H1 (cell line): ENCODE measurements around the gene BSG. TPM values are rescaled to one million over a fixed set of nuclear protein-coding genes. Genes with fewer than 3 reads are reported as not detected.

ENCODE experiments used
- CTCF ChIA-PET: fragments of 300-600 bp; sonication (Branson Sonifier 250); formaldehyde crosslinking; loops from one replicate; lab custom pipeline; 2021; ENCODE audit not compliant: partially characterized antibody; lab: Charles Lee
- POLR2A ChIA-PET: fragments of 300-600 bp; sonication (Branson Sonifier 250); formaldehyde crosslinking; loops from one replicate; lab custom pipeline; 2021; ENCODE audit warnings: inconsistent platforms; ENCODE audit not compliant: partially characterized antibody; lab: Charles Lee
- DNase-seq, 2 experiments: peaks; one replicate each; pipeline versions ENCODE4 v3.0.0 to v3.0.0-alpha.2; 2010 to 2022; ENCODE audit warnings: low spot score in 2 of 2, low read depth in 1 of 2, mixed read lengths in 1 of 2
- FAIRE-seq: peaks from 2 replicates; lab custom pipeline; 2011; peaks lifted over from hg19 to GRCh38; lab: Jason Lieb, UNC
- H2AFZ ChIP-seq: 2 replicates; pipeline ENCODE4 v1.8.1; 2012; ENCODE audit warnings: low read length, inconsistent platforms
- H2AK5ac ChIP-seq: 2 replicates; pipeline ENCODE4 v1.6.1; 2013; ENCODE audit warnings: low read depth, low read length
- H2BK120ac ChIP-seq: replicated peaks from 2 replicates; pipeline ENCODE3; 2013; ENCODE audit warnings: low read depth, low read length, inconsistent platforms
- H2BK12ac ChIP-seq: 2 replicates; pipeline ENCODE4 v1.6.1; 2013; ENCODE audit warnings: low read depth, low read length
- H2BK15ac ChIP-seq: 2 replicates; pipeline ENCODE4 v1.6.1; 2013; ENCODE audit warnings: low read length
- H2BK20ac ChIP-seq: 2 replicates; pipeline ENCODE4 v1.6.1; 2013; ENCODE audit warnings: low read length
- H2BK5ac ChIP-seq: 2 replicates; pipeline ENCODE4 v1.6.1; 2013; ENCODE audit warnings: low read depth, low read length
- H3K14ac ChIP-seq: 2 replicates; pipeline ENCODE4 v1.6.1; 2013; ENCODE audit warnings: inconsistent platforms; ENCODE audit not compliant: insufficient read length
- H3K18ac ChIP-seq: 2 replicates; pipeline ENCODE4 v1.6.1; 2013; ENCODE audit warnings: low read length; ENCODE audit errors: extremely low read depth
- H3K23ac ChIP-seq: 2 replicates; pipeline ENCODE4 v1.6.1; 2013; ENCODE audit warnings: inconsistent platforms; ENCODE audit not compliant: insufficient read length
- H3K23me2 ChIP-seq: 2 replicates; pipeline ENCODE4 v1.6.1; 2013; ENCODE audit warnings: low read depth, low read length
- H3K27ac ChIP-seq: 2 replicates; pipeline ENCODE4 v1.6.1; 2011; ENCODE audit warnings: low read depth, low read length, inconsistent platforms
- H3K27me3 ChIP-seq, 4 experiments: replicated peaks in 1 of 4; 1 replicate in 1 of 4; 2 replicates in 3 of 4; pipeline versions ENCODE4 v1.6.1 to v1.8.1; 2011 to 2013; ENCODE audit warnings: low read length in 3 of 4, mild to moderate bottlenecking in 3 of 4, inconsistent platforms in 2 of 4, mixed read lengths in 2 of 4, moderate library complexity in 1 of 4; ENCODE audit not compliant: control insufficient read depth in 3 of 4, insufficient read depth in 3 of 4; ENCODE audit errors: extremely low read depth in 1 of 4
- H3K36me3 ChIP-seq, 4 experiments: 2 replicates each; pipeline versions ENCODE4 v1.6.1 to v1.8.1; 2011 to 2013; ENCODE audit warnings: mild to moderate bottlenecking in 4 of 4, low read length in 3 of 4, moderate library complexity in 2 of 4, control low read depth in 1 of 4, inconsistent platforms in 1 of 4; ENCODE audit not compliant: insufficient read depth in 4 of 4, control insufficient read depth in 2 of 4
- H3K4ac ChIP-seq: replicated peaks from 2 replicates; pipeline ENCODE3; 2013; ENCODE audit warnings: low read length, low read depth, mixed read lengths, inconsistent platforms; ENCODE audit not compliant: insufficient read length
- H3K4me1 ChIP-seq, 4 experiments: replicated peaks in 1 of 4; 1 replicate in 1 of 4; 2 replicates in 3 of 4; pipeline versions ENCODE4 v1.6.1 to v1.8.1; 2011 to 2013; ENCODE audit warnings: low read length in 3 of 4, inconsistent platforms in 2 of 4, mixed read lengths in 1 of 4; ENCODE audit not compliant: insufficient read depth in 4 of 4, control insufficient read depth in 3 of 4
- H3K4me2 ChIP-seq, 2 experiments: 2 replicates each; pipeline versions ENCODE4 v1.6.1 to v1.8.1; 2011 to 2013; ENCODE audit warnings: low read depth in 2 of 2, low read length in 2 of 2, control low read depth in 1 of 2, inconsistent platforms in 1 of 2, mild to moderate bottlenecking in 1 of 2; ENCODE audit not compliant: insufficient read depth in 1 of 2
- H3K4me3 ChIP-seq, 4 experiments: fragments of 200-600, 300-600 bp in 1 of 4; sonication (generic), shearing (Covaris generic), sonication (Bioruptor Twin) in 1 of 4; 2 replicates each; pipeline versions ENCODE4 v1.5.1 to v1.8.1; 2011 to 2016; ENCODE audit warnings: low read length in 4 of 4, low read depth in 3 of 4, control low read depth in 2 of 4, inconsistent platforms in 2 of 4, mild to moderate bottlenecking in 2 of 4, mixed read lengths in 1 of 4, moderate library complexity in 1 of 4; ENCODE audit not compliant: insufficient read depth in 2 of 4; ENCODE audit errors: extremely low read depth in 1 of 4
- H3K56ac ChIP-seq: replicated peaks from 2 replicates; pipeline ENCODE3; 2013; ENCODE audit warnings: low read depth, mild to moderate bottlenecking, mixed read lengths, low read length, inconsistent platforms; ENCODE audit not compliant: insufficient read length
- H3K79me1 ChIP-seq: 2 replicates; pipeline ENCODE4 v1.6.1; 2013; ENCODE audit warnings: low read depth, low read length, control low read depth
- H3K79me2 ChIP-seq, 2 experiments: 2 replicates each; pipeline versions ENCODE4 v1.6.1 to v1.8.1; 2012 to 2013; ENCODE audit warnings: low read length in 2 of 2, mild to moderate bottlenecking in 2 of 2, inconsistent platforms in 1 of 2; ENCODE audit not compliant: insufficient read depth in 2 of 2, control insufficient read depth in 1 of 2
- H3K9ac ChIP-seq, 4 experiments: replicated peaks in 1 of 4; 1 replicate in 1 of 4; 2 replicates in 3 of 4; pipeline versions ENCODE4 v1.6.1 to v1.8.1; 2011 to 2013; ENCODE audit warnings: low read depth in 3 of 4, low read length in 3 of 4, control low read depth in 2 of 4, mild to moderate bottlenecking in 2 of 4, moderate library complexity in 2 of 4, inconsistent platforms in 1 of 4; ENCODE audit errors: extremely low read depth in 1 of 4
- H3K9me3 ChIP-seq, 2 experiments: 2 replicates each; pipeline versions ENCODE4 v1.6.1 to v1.8.1; 2012 to 2013; ENCODE audit warnings: mild to moderate bottlenecking in 2 of 2, moderate library complexity in 2 of 2, control low read depth in 1 of 2, inconsistent platforms in 1 of 2, low read depth in 1 of 2, low read length in 1 of 2, mixed read lengths in 1 of 2; ENCODE audit not compliant: insufficient read depth in 2 of 2
- H4K20me1 ChIP-seq, 2 experiments: replicated peaks in 1 of 2; 2 replicates each; pipeline versions ENCODE3 to v1.8.1; 2011 to 2013; ENCODE audit warnings: inconsistent platforms in 2 of 2, low read length in 2 of 2, mild to moderate bottlenecking in 1 of 2; ENCODE audit not compliant: insufficient read depth in 2 of 2, control insufficient read depth in 1 of 2
- H4K5ac ChIP-seq: 2 replicates; pipeline ENCODE4 v1.6.1; 2013; ENCODE audit warnings: low read length, low read depth, mixed read lengths, inconsistent platforms; ENCODE audit not compliant: insufficient read length
- H4K8ac ChIP-seq: 2 replicates; pipeline ENCODE4 v1.8.0; 2013; ENCODE audit warnings: mild to moderate bottlenecking, moderate library complexity, low read length, inconsistent platforms; ENCODE audit not compliant: insufficient read depth; ENCODE audit errors: extremely low read depth
- H4K91ac ChIP-seq: replicated peaks from 2 replicates; pipeline ENCODE3; 2013; ENCODE audit warnings: low read length, mixed read lengths, inconsistent platforms; ENCODE audit not compliant: insufficient read length
- HDAC2 ChIP-seq, 2 experiments: fragments of 300-600 bp in 1 of 2; sonication (generic) in 1 of 2; IDR thresholded peaks; 2 replicates each; pipeline ENCODE4 v1.6.1; 2011 to 2012; ENCODE audit warnings: low read depth in 2 of 2, low read length in 2 of 2, mild to moderate bottlenecking in 2 of 2, moderate library complexity in 2 of 2, borderline replicate concordance in 1 of 2, inconsistent platforms in 1 of 2
- KDM5A ChIP-seq: fragments of 200-600 bp; IDR thresholded peaks from 2 replicates; pipeline ENCODE4 v1.7.1; 2012; ENCODE audit warnings: mild to moderate bottlenecking, low read length, inconsistent platforms, mixed read lengths
- POLR2A ChIP-seq, 2 experiments: IDR thresholded peaks; 1 replicate in 1 of 2; 2 replicates in 1 of 2; pipeline ENCODE4 v1.6.1; 2011; ENCODE audit warnings: low read depth in 2 of 2, low read length in 2 of 2, mild to moderate bottlenecking in 2 of 2; ENCODE audit errors: control extremely low read depth in 1 of 2
- SAP30 ChIP-seq: fragments of 300-600 bp; sonication (generic); IDR thresholded peaks from 2 replicates; pipeline ENCODE4 v1.7.1; 2012; ENCODE audit warnings: low read length, moderate library complexity, mild to moderate bottlenecking, inconsistent platforms; ENCODE audit not compliant: insufficient read depth, insufficient replicate concordance
- WGBS, 2 experiments: shearing (Covaris generic) in 1 of 2; methylation state at CpG; one replicate each; pipeline versions ENCODE4 v1.1.6 to v1.1.7; 2013 to 2015; ENCODE audit warnings: low lambda C conversion rate in 2 of 2, mixed read lengths in 2 of 2, inconsistent platforms in 1 of 2, low coverage in 1 of 2, missing lambda C conversion rate in 1 of 2; ENCODE audit not compliant: insufficient replicate concordance in 2 of 2, insufficient coverage in 1 of 2, insufficient read length in 1 of 2; ENCODE audit errors: extremely low coverage in 1 of 2, missing lambda C conversion rate in 1 of 2; 5-methylcytosine and 5-hydroxymethylcytosine counted together
- polyA plus RNA-seq, 7 experiments: library from polyadenylated mRNA; depleted of rRNA in 3 of 7; stranded (reverse) in 5 of 7; unstranded in 2 of 7; fragments of >200 nt in 5 of 7; fragments of 200-250 nt in 2 of 7; gene quantifications; 1 replicate in 5 of 7; 2 replicates in 1 of 7; 4 replicates in 1 of 7; pipeline versions ENCODE4 v1.2.1 to v1.2.3, GENCODE V29; 2011 to 2013; ENCODE audit warnings: missing spikeins in 2 of 7, mixed read lengths in 2 of 7
- total RNA-seq: library from RNA; stranded (reverse); fragmentation: NEBNext Ultra II Directional; extraction: Animal tissue kit (Norgen Biotek cat#: 25700); gene quantifications from 2 replicates; pipeline ENCODE4 v1.2.1, GENCODE V29; 2021
- TF ChIP-seq, protein P1 (sequence below): IDR thresholded peaks from 2 replicates; pipeline ENCODE4 v1.6.1; 2012; ENCODE audit warnings: low read length, inconsistent platforms
- TF ChIP-seq, protein P2 (sequence below), 3 experiments: IDR thresholded peaks; 1 replicate in 2 of 3; 2 replicates in 1 of 3; pipeline versions ENCODE4 v1.5.1 to v1.6.1; 2011; ENCODE audit warnings: low read length in 3 of 3, mild to moderate bottlenecking in 3 of 3, inconsistent platforms in 2 of 3, low read depth in 1 of 3, moderate library complexity in 1 of 3; ENCODE audit not compliant: insufficient read depth in 1 of 3; ENCODE audit errors: control extremely low read depth in 1 of 3

Gene BSG
- total and polyA plus RNA-seq, 2 of the 8 experiments (the other 6 are each of a cell fraction or from before 2014, with no cell fraction given) = 726 to 1,055 TPM

DNA sequence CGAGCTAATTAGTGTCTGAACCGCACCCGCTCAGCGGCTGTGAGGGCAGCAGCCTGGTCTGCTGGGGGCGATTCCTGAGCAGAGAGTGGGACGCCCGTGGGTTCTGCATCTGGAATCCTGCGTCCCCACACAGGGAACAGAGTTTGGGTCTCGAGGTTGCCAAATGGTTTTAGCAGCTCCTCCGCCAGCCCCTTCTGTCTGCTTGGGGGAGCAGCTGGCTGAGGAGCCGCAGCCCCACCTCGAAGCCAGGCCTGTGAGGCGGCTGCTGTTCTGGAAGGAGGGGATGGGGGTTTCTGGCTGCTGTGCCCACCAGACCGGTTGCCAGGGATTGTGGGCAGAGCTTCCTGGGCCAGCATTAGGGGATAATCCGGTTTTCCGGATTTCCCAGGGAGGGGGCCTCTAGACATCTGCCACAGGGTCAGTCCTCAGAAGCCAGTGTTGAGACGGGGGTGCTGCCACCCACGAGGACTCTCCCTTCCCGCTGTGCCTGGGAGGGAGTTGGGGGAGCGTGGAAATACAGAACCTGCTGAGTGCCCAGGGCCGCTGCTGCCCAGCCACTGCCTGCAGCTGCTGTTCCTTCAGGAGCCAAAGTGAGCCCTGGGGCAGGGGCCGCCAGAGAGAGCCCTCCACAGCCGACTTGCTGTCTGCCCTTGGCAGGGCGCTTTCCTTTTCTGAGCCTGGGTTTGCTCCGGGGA is 38.9 kb upstream of the BSG start:
- H3K9ac ChIP-seq = peak overlapping the region in 2 of 4 experiments; percentile 82 to 86; a peak in 5 of 7 replicates
- no peak overlapping the region for H2BK5ac ChIP-seq
- peak overlapping the region; percentile 44 for H3K4ac ChIP-seq
- peaks cover 0 to 10% (median 8%) of the 10 kb centered on the region in 4 experiments; a peak in 6 of 7 replicates for H3K4me1 ChIP-seq
- H3K56ac ChIP-seq = no peak overlapping the region
- no peak overlapping the region for H3K27ac ChIP-seq
- H3K36me3 ChIP-seq = peaks cover 8 to 24% (median 18%) of the 10 kb centered on the region in 4 experiments; a peak in 6 of 8 replicates
- no peak overlapping the region for H2BK15ac ChIP-seq
- peak overlapping the region; percentile 85; the same call in 1 of the 2 replicates for H4K8ac ChIP-seq
- H2BK120ac ChIP-seq = no peak overlapping the region
- FAIRE-seq (no peak), DNase-seq (no peak)
- no peak overlapping the region for H3K18ac ChIP-seq
- H3K14ac ChIP-seq = no peak overlapping the region
- peaks cover 18% of the 10 kb centered on the region for H3K79me1 ChIP-seq
- ChIA-PET POLR2A (interaction anchor here (0.7 to 5.1 kb wide), 13 partner anchors 9 to 240 kb away, joined by 3 to 43 read pairs (median 9); partner anchors contain the start of gene GZMM), CTCF (interaction anchor here (0.6 to 2.6 kb wide), 14 partner anchors 9 to 764 kb away, joined by 3 to 26 read pairs (median 4); no protein-coding TSS in a partner anchor)
- peak overlapping the region; percentile 50; the same call in 1 of the 2 replicates for H2BK12ac ChIP-seq
- no peak overlapping the region for H3K23ac ChIP-seq
- H3K4me2 ChIP-seq = peak overlapping the region; percentile 68 to 74
- H4K91ac ChIP-seq = no peak overlapping the region
- peaks cover 0 to 40% of the 10 kb centered on the region in 2 experiments; a peak in 2 of 4 replicates for H3K79me2 ChIP-seq
- H3K23me2 ChIP-seq = peaks cover 5% of the 10 kb centered on the region; the same call in 1 of the 2 replicates
- H3K9me3 ChIP-seq = no peaks in the 10 kb centered on the region; a peak in 1 of 4 replicates
- H2AFZ ChIP-seq = no peak overlapping the region
- 81% methylated on average over 20 of the region's 25 CpGs; no CpG with 5 or more reads in 1 of the 2 experiments for WGBS, 2 experiments
- H3K27me3 ChIP-seq = no peaks in the 10 kb centered on the region
- no peak overlapping the region for H2BK20ac ChIP-seq
- peaks cover 22 to 32% of the 10 kb centered on the region in 2 experiments for H4K20me1 ChIP-seq
- no peak overlapping the region for H4K5ac ChIP-seq
- H2AK5ac ChIP-seq = no peak overlapping the region
- peak overlapping the region; percentile 81 to 100 (median 84) for H3K4me3 ChIP-seq
- TF ChIP-seq SAP30 (no peak), HDAC2 (IDR thresholded peaks at IDR 0.05; ENCODE audit: borderline replicate concordance in 1 of 2, low read depth in 2 of 2, low read length in 2 of 2) (no peak), POLR2A (IDR thresholded peaks at IDR 0.05; ENCODE audit: control extremely low read depth in 1 of 2, low read depth in 2 of 2, low read length in 2 of 2) (no peak), KDM5A (no peak)
- TF ChIP-seq, protein P1, sequence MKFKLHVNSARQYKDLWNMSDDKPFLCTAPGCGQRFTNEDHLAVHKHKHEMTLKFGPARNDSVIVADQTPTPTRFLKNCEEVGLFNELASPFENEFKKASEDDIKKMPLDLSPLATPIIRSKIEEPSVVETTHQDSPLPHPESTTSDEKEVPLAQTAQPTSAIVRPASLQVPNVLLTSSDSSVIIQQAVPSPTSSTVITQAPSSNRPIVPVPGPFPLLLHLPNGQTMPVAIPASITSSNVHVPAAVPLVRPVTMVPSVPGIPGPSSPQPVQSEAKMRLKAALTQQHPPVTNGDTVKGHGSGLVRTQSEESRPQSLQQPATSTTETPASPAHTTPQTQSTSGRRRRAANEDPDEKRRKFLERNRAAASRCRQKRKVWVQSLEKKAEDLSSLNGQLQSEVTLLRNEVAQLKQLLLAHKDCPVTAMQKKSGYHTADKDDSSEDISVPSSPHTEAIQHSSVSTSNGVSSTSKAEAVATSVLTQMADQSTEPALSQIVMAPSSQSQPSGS = no peak
- TF ChIP-seq, protein P2, sequence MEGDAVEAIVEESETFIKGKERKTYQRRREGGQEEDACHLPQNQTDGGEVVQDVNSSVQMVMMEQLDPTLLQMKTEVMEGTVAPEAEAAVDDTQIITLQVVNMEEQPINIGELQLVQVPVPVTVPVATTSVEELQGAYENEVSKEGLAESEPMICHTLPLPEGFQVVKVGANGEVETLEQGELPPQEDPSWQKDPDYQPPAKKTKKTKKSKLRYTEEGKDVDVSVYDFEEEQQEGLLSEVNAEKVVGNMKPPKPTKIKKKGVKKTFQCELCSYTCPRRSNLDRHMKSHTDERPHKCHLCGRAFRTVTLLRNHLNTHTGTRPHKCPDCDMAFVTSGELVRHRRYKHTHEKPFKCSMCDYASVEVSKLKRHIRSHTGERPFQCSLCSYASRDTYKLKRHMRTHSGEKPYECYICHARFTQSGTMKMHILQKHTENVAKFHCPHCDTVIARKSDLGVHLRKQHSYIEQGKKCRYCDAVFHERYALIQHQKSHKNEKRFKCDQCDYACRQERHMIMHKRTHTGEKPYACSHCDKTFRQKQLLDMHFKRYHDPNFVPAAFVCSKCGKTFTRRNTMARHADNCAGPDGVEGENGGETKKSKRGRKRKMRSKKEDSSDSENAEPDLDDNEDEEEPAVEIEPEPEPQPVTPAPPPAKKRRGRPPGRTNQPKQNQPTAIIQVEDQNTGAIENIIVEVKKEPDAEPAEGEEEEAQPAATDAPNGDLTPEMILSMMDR (IDR thresholded peaks at IDR 0.05; ENCODE audit: control extremely low read depth in 1 of 3, insufficient read depth in 1 of 3, low read depth in 1 of 3, low read length in 3 of 3) = no peak
